ENCODE measurements around the gene CARD11. TPM values are rescaled to one million over a fixed set of nuclear protein-coding genes. Genes with fewer than 3 reads are reported as not detected.

Gene CARD11
- total and polyA plus RNA-seq, 2 donors (not counting 1 experiment from before 2014, with no cell fraction given), result 0.02 TPM; not detected in 1

DNA sequence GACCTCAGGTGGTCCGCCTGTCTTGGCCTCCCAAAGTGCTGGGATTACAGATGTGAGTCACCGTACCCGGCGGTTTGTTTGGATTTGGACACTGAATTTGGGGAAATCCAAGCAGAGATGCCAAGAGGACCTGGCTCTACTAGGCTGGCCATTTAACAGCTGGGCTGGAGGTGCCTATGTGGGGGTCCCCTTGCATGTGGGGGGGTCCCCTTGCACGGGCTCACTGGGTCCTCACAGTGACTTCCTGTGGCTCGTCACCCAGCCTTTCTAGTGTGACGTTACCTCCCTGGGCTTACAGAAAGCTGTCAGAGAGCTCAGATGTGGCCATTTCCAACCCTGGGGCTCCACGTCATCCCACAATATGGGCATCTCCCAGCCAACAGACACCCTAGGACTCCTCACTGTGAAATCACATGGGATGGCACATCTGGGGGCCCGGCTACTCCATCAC is 150.2 kb downstream of the CARD11 start:
- DNase-seq (ENCODE audit: low read depth in 2 of 2), result no peak
- TF ChIP-seq CTCF (conservative IDR thresholded peaks at IDR 0.05 in 1 of 2, IDR thresholded peaks at IDR 0.05 in 1 of 2; ENCODE audit: low read depth in 1 of 2, low read length in 2 of 2), result no peak
- TF ChIP-seq EZH2 (IDR thresholded peaks at IDR 0.05; ENCODE audit: low read length, missing control alignments), result no peak
- no peaks in the 10 kb centered on the region for H3K9me3 ChIP-seq (ENCODE audit: control insufficient read depth, insufficient read depth, low read depth, low read length)
- no peak overlapping the region for H3K27ac ChIP-seq (ENCODE audit: insufficient read depth, low read length)
- H3K27me3 ChIP-seq (ENCODE audit: control insufficient read depth, insufficient read depth, low read length), result no peaks in the 10 kb centered on the region
- no peaks in the 10 kb centered on the region for H4K20me1 ChIP-seq (ENCODE audit: control insufficient read depth, extremely low read depth, insufficient read depth, low read length)
- H3K79me2 ChIP-seq (ENCODE audit: control insufficient read depth, insufficient read depth, low read length), result no peaks in the 10 kb centered on the region
- H2AFZ ChIP-seq (ENCODE audit: low read length), result no peak overlapping the region
- H3K4me3 ChIP-seq (replicated peaks in 1 of 4; ENCODE audit: control extremely low read depth in 1 of 4, insufficient read depth in 1 of 4, low read depth in 3 of 4, low read length in 4 of 4), result no peak overlapping the region
- no peaks in the 10 kb centered on the region for H3K36me3 ChIP-seq (ENCODE audit: control insufficient read depth, insufficient read depth, low read length)
- no peaks in the 10 kb centered on the region for H3K4me1 ChIP-seq (ENCODE audit: control insufficient read depth, extremely low read depth, insufficient read depth, low read length)
- no peak overlapping the region for H3K4me2 ChIP-seq (ENCODE audit: extremely low read depth, insufficient read depth, low read length)
- H3K9ac ChIP-seq (ENCODE audit: insufficient read depth, low read length), result no peak overlapping the region

DNA sequence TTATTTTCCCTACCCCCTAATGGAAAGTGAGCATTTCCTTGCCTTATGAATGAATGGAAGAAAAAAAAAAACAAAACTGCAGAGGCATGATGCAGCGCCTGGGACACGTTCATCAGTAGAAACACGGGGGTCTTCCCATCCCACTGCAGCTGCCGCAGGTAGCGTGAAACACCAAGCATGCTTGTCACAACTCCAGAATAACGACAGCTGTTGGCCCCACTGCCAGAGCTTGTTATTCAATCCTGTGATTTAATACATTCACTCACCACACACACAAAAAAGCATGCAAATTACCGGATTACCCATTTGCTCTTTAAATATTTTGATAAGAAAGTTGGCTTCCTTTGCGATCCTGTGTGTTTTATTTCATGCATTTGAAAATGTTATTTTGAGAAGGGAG is 151.1 kb downstream of the CARD11 start:
- Histone ChIP-seq H4K20me1 (ENCODE audit: control insufficient read depth, extremely low read depth, insufficient read depth, low read length) (no peaks in the 10 kb centered on the region), H3K4me2 (ENCODE audit: extremely low read depth, insufficient read depth, low read length) (no peak overlapping the region), H3K79me2 (ENCODE audit: control insufficient read depth, insufficient read depth, low read length) (no peaks in the 10 kb centered on the region), H3K27ac (ENCODE audit: insufficient read depth, low read length) (no peak overlapping the region), H3K9ac (ENCODE audit: insufficient read depth, low read length) (no peak overlapping the region), H3K9me3 (ENCODE audit: control insufficient read depth, insufficient read depth, low read depth, low read length) (no peaks in the 10 kb centered on the region), H3K4me3 (replicated peaks in 1 of 4; ENCODE audit: control extremely low read depth in 1 of 4, insufficient read depth in 1 of 4, low read depth in 3 of 4, low read length in 4 of 4) (no peak overlapping the region), H2AFZ (ENCODE audit: low read length) (no peak overlapping the region), H3K4me1 (ENCODE audit: control insufficient read depth, extremely low read depth, insufficient read depth, low read length) (no peaks in the 10 kb centered on the region), H3K27me3 (ENCODE audit: control insufficient read depth, insufficient read depth, low read length) (no peaks in the 10 kb centered on the region), H3K36me3 (ENCODE audit: control insufficient read depth, insufficient read depth, low read length) (no peaks in the 10 kb centered on the region)
- TF ChIP-seq CTCF (conservative IDR thresholded peaks at IDR 0.05 in 1 of 2, IDR thresholded peaks at IDR 0.05 in 1 of 2; ENCODE audit: low read depth in 1 of 2, low read length in 2 of 2), result no peak
- no peak for TF ChIP-seq EZH2 (IDR thresholded peaks at IDR 0.05; ENCODE audit: low read length, missing control alignments)
- DNase-seq (ENCODE audit: low read depth in 2 of 2), result no peak

DNA sequence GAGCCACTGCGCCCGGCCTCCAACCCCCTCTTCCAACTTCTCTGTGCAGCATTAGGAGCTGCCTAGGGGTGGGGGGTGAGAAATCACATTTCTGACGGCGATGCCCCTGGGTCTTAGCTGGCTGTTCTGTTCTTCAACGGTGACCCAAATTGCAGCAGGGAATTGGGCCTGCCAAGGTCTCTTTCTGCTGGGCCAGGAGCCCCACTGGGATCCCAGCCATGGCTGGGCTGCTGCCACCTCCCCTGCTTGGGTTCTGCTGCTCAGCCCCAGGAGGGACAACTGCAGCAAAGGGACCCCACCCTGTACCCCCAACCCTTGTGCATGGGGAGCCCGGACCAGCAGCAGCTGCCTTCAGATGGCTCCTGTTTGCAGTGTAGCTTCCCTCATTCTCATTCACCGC is 155.9 kb downstream of the CARD11 start:
- Histone ChIP-seq H2AFZ (ENCODE audit: low read length) (no peak overlapping the region), H3K4me1 (ENCODE audit: control insufficient read depth, extremely low read depth, insufficient read depth, low read length) (no peaks in the 10 kb centered on the region), H3K36me3 (ENCODE audit: control insufficient read depth, insufficient read depth, low read length) (no peaks in the 10 kb centered on the region), H3K4me3 (replicated peaks in 1 of 4; ENCODE audit: control extremely low read depth in 1 of 4, insufficient read depth in 1 of 4, low read depth in 3 of 4, low read length in 4 of 4) (no peak overlapping the region), H3K27ac (ENCODE audit: insufficient read depth, low read length) (no peak overlapping the region), H3K79me2 (ENCODE audit: control insufficient read depth, insufficient read depth, low read length) (no peaks in the 10 kb centered on the region), H4K20me1 (ENCODE audit: control insufficient read depth, extremely low read depth, insufficient read depth, low read length) (no peaks in the 10 kb centered on the region), H3K9me3 (ENCODE audit: control insufficient read depth, insufficient read depth, low read depth, low read length) (no peaks in the 10 kb centered on the region), H3K4me2 (ENCODE audit: extremely low read depth, insufficient read depth, low read length) (no peak overlapping the region), H3K27me3 (ENCODE audit: control insufficient read depth, insufficient read depth, low read length) (no peaks in the 10 kb centered on the region), H3K9ac (ENCODE audit: insufficient read depth, low read length) (no peak overlapping the region)
- no peak for DNase-seq (ENCODE audit: low read depth in 2 of 2)
- TF ChIP-seq CTCF (conservative IDR thresholded peaks at IDR 0.05 in 1 of 2, IDR thresholded peaks at IDR 0.05 in 1 of 2; ENCODE audit: low read depth in 1 of 2, low read length in 2 of 2) (no peak), EZH2 (IDR thresholded peaks at IDR 0.05; ENCODE audit: low read length, missing control alignments) (no peak)

Data from fibroblast of lung (primary cell).